HepG2 (cell line): ENCODE data around the gene RNASE1. TPM values are rescaled to one million over a fixed set of nuclear protein-coding genes. Genes with fewer than 3 reads are reported as not detected.

Source experiments
- ATAC-seq: fragments of 200-7000 bp; cut with Tn5 transposase; 3 replicates; pipeline ENCODE4 v1.9.1; 2020; ENCODE audit warnings: mild to moderate bottlenecking, moderate library complexity
- BruUV-seq: library from RNA; stranded (reverse); fragments of 400-500 nt; replicated peaks from 2 replicates; lab custom pipeline; 2021; lab: Mats Ljungman, UMichigan
- CTCF ChIA-PET: fragments of 300-600 bp; formaldehyde crosslinking; extraction: SDS; loops from one replicate; lab custom pipeline; 2021; ENCODE audit warnings: low total read pairs, inconsistent platforms, low intra/inter-chr PET ratio; lab: Yijun Ruan, JAX
- POLR2A ChIA-PET: fragments of 350-600 bp; sonication (Branson Sonifier 250); formaldehyde crosslinking; loops from one replicate; lab custom pipeline; 2020; ENCODE audit warnings: antibody characterized with exemption, inconsistent platforms; lab: Yijun Ruan, JAX
- DNase-seq: peaks from one replicate; pipeline ENCODE4 v3.0.0-alpha.2; 2015; ENCODE audit warnings: low spot score
- FAIRE-seq: peaks from 3 replicates; lab custom pipeline; 2011; peaks lifted over from hg19 to GRCh38; lab: Jason Lieb, UNC
- H2AFZ ChIP-seq: one replicate; pipeline ENCODE4 v1.6.1; 2011; ENCODE audit warnings: low read length, inconsistent platforms
- H3K27ac ChIP-seq: fragments of 300-600 bp; 3 replicates; pipeline ENCODE4 v1.8.0; 2011; ENCODE audit warnings: mixed run types, mild to moderate bottlenecking, mixed read lengths, low read length, inconsistent platforms; ENCODE audit not compliant: insufficient read depth; ENCODE audit errors: extremely low read length
- H3K27me3 ChIP-seq, 2 experiments: fragments of 200-600 bp in 1 of 2; 2 replicates in 1 of 2; 3 replicates in 1 of 2; pipeline versions ENCODE4 v1.6.0 to v1.8.0; 2011; ENCODE audit warnings: low read length in 2 of 2, mild to moderate bottlenecking in 2 of 2, moderate library complexity in 2 of 2, inconsistent platforms in 1 of 2; ENCODE audit not compliant: insufficient read depth in 2 of 2, control insufficient read depth in 1 of 2
- H3K36me3 ChIP-seq, 2 experiments: fragments of 200-600 bp in 1 of 2; replicated peaks in 1 of 2; 2 replicates in 1 of 2; 3 replicates in 1 of 2; pipeline versions ENCODE4 v1.5.1 to v1.8.0; 2011; ENCODE audit warnings: low read length in 2 of 2, inconsistent platforms in 1 of 2; ENCODE audit not compliant: insufficient read depth in 2 of 2, control insufficient read depth in 1 of 2
- H3K4me1 ChIP-seq: 2 replicates; pipeline ENCODE4 v1.5.1; 2012; ENCODE audit warnings: low read length, inconsistent platforms; ENCODE audit not compliant: insufficient read depth
- H3K4me2 ChIP-seq: 2 replicates; pipeline ENCODE4 v1.6.0; 2011; ENCODE audit warnings: low read depth, low read length, inconsistent platforms
- H3K4me3 ChIP-seq, 3 experiments: fragments of 200-600 bp in 1 of 3; sonication (generic), shearing (Covaris generic) in 1 of 3; replicated peaks in 1 of 3; 2 replicates each; pipeline ENCODE4 v1.5.1; 2011 to 2016; ENCODE audit warnings: low read length in 3 of 3, inconsistent platforms in 2 of 3, low read depth in 2 of 3, mild to moderate bottlenecking in 2 of 3, control low read depth in 1 of 3, mixed read lengths in 1 of 3; ENCODE audit not compliant: insufficient read depth in 1 of 3
- H3K79me2 ChIP-seq: one replicate; pipeline ENCODE4 v1.6.1; 2011; ENCODE audit warnings: low read length, inconsistent platforms; ENCODE audit not compliant: insufficient read depth
- H3K9ac ChIP-seq: 2 replicates; pipeline ENCODE4 v1.6.0; 2011; ENCODE audit warnings: mild to moderate bottlenecking, low read depth, low read length, inconsistent platforms; ENCODE audit not compliant: insufficient read depth
- H3K9me3 ChIP-seq: 2 replicates; pipeline ENCODE4 v1.5.1; 2012; ENCODE audit warnings: mild to moderate bottlenecking, low read length
- H4K20me1 ChIP-seq: 2 replicates; pipeline ENCODE4 v1.6.0; 2011; ENCODE audit warnings: inconsistent platforms, mild to moderate bottlenecking, low read length, moderate library complexity; ENCODE audit not compliant: insufficient read depth
- ELF4 ChIP-seq: sonication (generic); formaldehyde crosslinking; IDR thresholded peaks from 2 replicates; pipeline ENCODE4 v1.5.0; 2020; ENCODE audit warnings: missing genetic modification reagents, mild to moderate bottlenecking, moderate library complexity, borderline replicate concordance
- GTF2F1 ChIP-seq: fragments of 150-350 bp; IDR thresholded peaks from 2 replicates; pipeline ENCODE4 v1.6.1; 2014; ENCODE audit warnings: low read length
- HNRNPL ChIP-seq: fragments of 200-400 bp; formaldehyde crosslinking; IDR thresholded peaks from 2 replicates; pipeline ENCODE4 v1.6.1; 2017; ENCODE audit warnings: mild to moderate bottlenecking, low read depth, low read length
- MAFG ChIP-seq: sonication (generic); formaldehyde crosslinking; IDR thresholded peaks from 2 replicates; pipeline ENCODE4 v1.5.1; 2020; ENCODE audit warnings: mild to moderate bottlenecking, missing genetic modification reagents
- MXI1 ChIP-seq: IDR thresholded peaks from 3 replicates; pipeline ENCODE4 v1.6.1; 2012; ENCODE audit warnings: low read depth, low read length, inconsistent platforms, borderline replicate concordance
- PPARG ChIP-seq: conservative IDR thresholded peaks from 2 replicates; pipeline ENCODE4 v1.6.1; 2016; ENCODE audit warnings: missing biosample characterization, missing genetic modification reagents
- PRPF4 ChIP-seq: fragments of 200-400 bp; formaldehyde crosslinking; IDR thresholded peaks from 2 replicates; pipeline ENCODE4 v1.6.1; 2016; ENCODE audit warnings: low read length, low read depth; ENCODE audit not compliant: poor library complexity, severe bottlenecking
- SETDB1 ChIP-seq: sonication (generic); formaldehyde crosslinking; IDR thresholded peaks from 2 replicates; pipeline ENCODE4 v1.5.1; 2020; ENCODE audit warnings: missing genetic modification reagents, mild to moderate bottlenecking, borderline replicate concordance
- TCF12 ChIP-seq, 2 experiments: fragments of 450-650 bp in 1 of 2; sonication (generic) in 1 of 2; formaldehyde crosslinking in 1 of 2; IDR thresholded peaks; 2 replicates each; pipeline versions ENCODE4 v1.6.1 to v1.8.0; 2017 to 2022; ENCODE audit warnings: antibody characterized with exemption in 1 of 2, mild to moderate bottlenecking in 1 of 2, missing genetic modification reagents in 1 of 2, moderate library complexity in 1 of 2
- TSC22D2 ChIP-seq: sonication (generic); formaldehyde crosslinking; IDR thresholded peaks from 2 replicates; pipeline ENCODE4 v1.5.1; 2020; ENCODE audit warnings: missing genetic modification reagents, mild to moderate bottlenecking, borderline replicate concordance
- ZNF740 ChIP-seq: sonication (generic); formaldehyde crosslinking; IDR thresholded peaks from 2 replicates; pipeline ENCODE4 v1.4.0; 2020; ENCODE audit warnings: missing genetic modification reagents
- ZNF788 ChIP-seq: sonication (generic); formaldehyde crosslinking; IDR thresholded peaks from 2 replicates; pipeline ENCODE4 v1.5.0; 2020; ENCODE audit warnings: mild to moderate bottlenecking, missing genetic modification reagents, borderline replicate concordance
- WGBS: methylation state at CpG from one replicate; pipeline ENCODE4 v1.1.6; 2017; ENCODE audit warnings: low lambda C conversion rate; 5-methylcytosine and 5-hydroxymethylcytosine counted together
- in situ Hi-C: cut with HindIII; loops from 2 replicates; pipeline ENCODE4 v1.10.0; 2017; ENCODE audit warnings: low pct_unique_long_range_greater_than_20kb; ENCODE audit not compliant: extremely low pct_ligation_motif_present
- intact Hi-C: fragments of 100-400 bp; cut with micrococcal nuclease; formaldehyde crosslinking; loops from one replicate; pipeline ENCODE4 v1.10.0; 2022; ENCODE audit not compliant: unreplicated experiment
- polyA plus RNA-seq, 8 experiments: library from polyadenylated mRNA; depleted of rRNA in 3 of 8; stranded (reverse) in 7 of 8; unstranded in 1 of 8; fragments of >200 nt; fragmentation: Illumina TruSeq in 4 of 8; extraction: Trizol in 4 of 8; gene quantifications; 2 replicates each; pipeline versions ENCODE4 v1.2.1 to v1.2.3, GENCODE V29; 2011 to 2016; ENCODE audit warnings: low read depth in 4 of 8, missing spikeins in 1 of 8, mixed read lengths in 1 of 8; ENCODE audit not compliant: insufficient read depth in 1 of 8
- total RNA-seq, 5 experiments: library from RNA; depleted of rRNA; stranded (reverse); fragments of >200 nt; fragmentation: Illumina TruSeq; extraction: Trizol; gene quantifications; 2 replicates each; pipeline ENCODE4 v1.2.3, GENCODE V29; 2016; ENCODE audit warnings: low read depth in 1 of 5
- TF ChIP-seq, protein P1 (sequence below): sonication (generic); formaldehyde crosslinking; IDR thresholded peaks from 2 replicates; pipeline ENCODE4 v1.5.0; 2020; ENCODE audit warnings: missing genetic modification reagents

Gene RNASE1
- total and polyA plus RNA-seq, 2 of the 13 experiments (the other 11 are each of a cell fraction or from before 2014, with no cell fraction given) = not detected

DNA sequence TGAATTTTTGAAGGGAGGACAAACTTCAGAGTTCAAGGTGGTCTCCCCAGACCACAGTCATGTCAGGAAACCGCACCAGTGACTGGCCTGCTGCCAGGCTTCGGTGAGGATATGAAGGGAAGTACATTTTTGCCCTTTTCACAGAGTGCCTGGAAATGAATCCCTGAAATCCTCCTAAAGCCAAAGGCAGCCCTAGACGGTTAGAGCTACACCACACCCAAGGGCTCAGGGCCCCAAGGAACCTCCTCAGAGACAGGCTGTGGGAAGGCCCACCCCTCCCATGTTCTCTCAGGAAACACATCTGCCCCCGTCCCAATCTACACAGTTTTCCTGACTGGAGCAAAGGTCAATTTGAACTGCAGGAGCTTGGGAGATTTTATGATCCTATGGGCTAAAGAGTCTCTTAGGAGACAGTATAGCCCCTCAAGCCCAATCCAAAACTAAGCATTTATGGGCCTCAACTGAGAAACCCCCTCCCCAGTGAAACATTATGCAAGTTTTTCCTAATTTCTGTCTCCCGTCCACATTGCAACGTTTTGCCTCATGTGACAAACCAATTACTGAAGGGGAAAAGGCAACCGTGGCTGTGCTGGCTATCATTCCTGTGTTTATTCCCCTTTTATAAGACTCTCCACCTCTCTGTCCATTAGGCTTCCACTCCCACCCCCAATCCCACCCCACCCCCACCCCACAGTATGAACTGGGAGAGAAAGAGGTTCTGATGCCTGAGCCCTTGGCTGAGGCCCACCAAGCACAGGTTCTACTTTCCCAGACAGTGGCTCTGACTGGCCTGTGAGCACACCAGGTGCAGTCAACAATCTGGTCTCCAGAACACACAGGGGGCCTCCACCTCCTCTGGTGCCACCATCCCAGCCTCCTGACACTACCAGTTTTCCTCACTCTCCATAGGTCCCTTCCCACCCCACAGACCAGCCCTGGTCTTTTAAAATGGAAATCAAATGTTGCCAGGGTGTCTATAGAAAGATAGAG, 9.6 kb upstream of the RNASE1 start:
- Histone ChIP-seq H3K27me3 (0 out of 5 replicates have a peak, but pooled peaks cover 0 to 5% of the 10 kb centered on the region in 2 experiments), H3K4me3 (no peak overlapping the region; a peak in 1 of 6 replicates), H4K20me1 (no peaks in the 10 kb centered on the region)
- BruUV-seq = no TSS peak
- 0 out of 2 replicates have a peak, but pooled peaks have one; percentile 15 for TF ChIP-seq PPARG (CRISPR knock-in tag)
- TF ChIP-seq, protein P1, sequence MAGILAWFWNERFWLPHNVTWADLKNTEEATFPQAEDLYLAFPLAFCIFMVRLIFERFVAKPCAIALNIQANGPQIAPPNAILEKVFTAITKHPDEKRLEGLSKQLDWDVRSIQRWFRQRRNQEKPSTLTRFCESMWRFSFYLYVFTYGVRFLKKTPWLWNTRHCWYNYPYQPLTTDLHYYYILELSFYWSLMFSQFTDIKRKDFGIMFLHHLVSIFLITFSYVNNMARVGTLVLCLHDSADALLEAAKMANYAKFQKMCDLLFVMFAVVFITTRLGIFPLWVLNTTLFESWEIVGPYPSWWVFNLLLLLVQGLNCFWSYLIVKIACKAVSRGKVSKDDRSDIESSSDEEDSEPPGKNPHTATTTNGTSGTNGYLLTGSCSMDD (CRISPR knock-in tag) = no peak
- TF ChIP-seq, all 625 proteins: peak for 1
- CTCF ChIA-PET = no interaction called here
- Histone ChIP-seq H3K36me3 (no peaks in the 10 kb centered on the region), H2AFZ (no peak overlapping the region), H3K9me3 (no peaks in the 10 kb centered on the region), H3K27ac (no peak overlapping the region), H3K4me1 (peaks cover 27% of the 10 kb centered on the region), H3K9ac (no peak overlapping the region), H3K79me2 (no peaks in the 10 kb centered on the region), H3K4me2 (peak overlapping the region; percentile 44)
- ATAC-seq = peak; percentile 62
- DNase-seq = no peak
- in situ Hi-C loops (no loop called here), intact Hi-C loops (no loop called here)
- WGBS = 3% methylated on average over 7 of the region's 7 CpGs
- POLR2A ChIA-PET = no interaction called here
- no peak for FAIRE-seq

DNA sequence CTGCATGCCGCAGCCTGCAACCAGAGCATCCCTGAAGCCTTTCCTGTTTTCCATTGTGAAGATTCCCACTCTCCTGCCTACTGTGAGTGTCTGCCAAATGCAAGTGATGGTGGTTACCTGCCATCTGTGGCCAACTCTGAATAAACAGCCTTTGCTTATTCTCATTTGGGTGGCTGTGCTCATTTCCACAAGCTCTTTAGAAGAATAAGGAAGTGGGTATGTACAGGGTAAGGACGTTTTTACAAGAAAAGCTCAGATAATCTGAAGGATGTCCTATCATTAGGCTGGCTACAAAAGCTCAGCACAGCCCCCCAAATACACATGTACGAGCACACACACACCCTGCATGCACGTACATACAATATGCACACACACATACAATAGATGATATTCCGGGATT, 7.3 kb upstream of the RNASE1 start:
- DNase-seq = no peak
- ChIA-PET POLR2A (no interaction called here), CTCF (no interaction called here)
- Histone ChIP-seq H3K4me3 (no peak overlapping the region), H3K9me3 (no peaks in the 10 kb centered on the region), H3K9ac (no peak overlapping the region), H4K20me1 (no peaks in the 10 kb centered on the region), H3K4me2 (no peak overlapping the region), H3K27ac (no peak overlapping the region), H2AFZ (no peak overlapping the region), H3K79me2 (no peaks in the 10 kb centered on the region), H3K36me3 (no peaks in the 10 kb centered on the region), H3K27me3 (0 out of 5 replicates have a peak, but pooled peaks cover 0 to 5% of the 10 kb centered on the region in 2 experiments), H3K4me1 (peaks cover 28% of the 10 kb centered on the region)
- TF ChIP-seq HNRNPL = no peak
- no peak for TF ChIP-seq SETDB1 (CRISPR knock-in tag)
- TF ChIP-seq ELF4 = no peak
- TF ChIP-seq TSC22D2 (CRISPR knock-in tag) = no peak
- no peak for TF ChIP-seq PRPF4
- no peak for TF ChIP-seq ZNF788 (CRISPR knock-in tag)
- no peak for TF ChIP-seq MXI1
- TF ChIP-seq TCF12 (IDR thresholded peaks at IDR 0.05) = no peak
- no peak for TF ChIP-seq TCF12 (CRISPR knock-in tag; IDR thresholded peaks at IDR 0.05)
- no peak for TF ChIP-seq GTF2F1
- no peak for TF ChIP-seq MAFG (CRISPR knock-in tag)
- no peak for TF ChIP-seq ZNF740 (CRISPR knock-in tag)
- in situ Hi-C loops (no loop called here), intact Hi-C loops (no loop called here)
- 39% methylated on average over 5 of the region's 5 CpGs for WGBS
- ATAC-seq = no peak
- BruUV-seq = no TSS peak
- FAIRE-seq = no peak
